ENCODE results near the gene CALHM6.

CALHM6 gene

GRCh38 chr6:116461331-116461931 lies at the start of gene CALHM6:
Gene CALHM6, plus strand, starts transcription at chr6:116461375. Its CDS starts 555 bp downstream, at chr6:116461930.
- DNase-seq (ENCODE audit: low spot score) = no peak

GRCh38 chr6:116412270-116412669 lies 48.9 kb upstream of the CALHM6 start:
- peak; percentile 60 for DNase-seq (ENCODE audit: low spot score)

GRCh38 chr6:116413357-116413756 lies 47.8 kb upstream of the CALHM6 start:
- DNase-seq (ENCODE audit: low spot score) = no peak

- DNase-seq (ENCODE audit: low spot score) = no peak
Observed at GRCh38 chr6:116417661-116418060, 43.5 kb upstream of the CALHM6 start.

- DNase-seq (ENCODE audit: low spot score) = no peak
Observed at GRCh38 chr6:116419069-116419786, 41.9 kb upstream of the CALHM6 start.

- no peak for DNase-seq (ENCODE audit: low spot score)
Observed at GRCh38 chr6:116420341-116420740, 40.8 kb upstream of the CALHM6 start.

- no peak for DNase-seq (ENCODE audit: low spot score)
Observed at GRCh38 chr6:116422238-116422637, 38.9 kb upstream of the CALHM6 start.

GRCh38 chr6:116424001-116424400 lies 37.2 kb upstream of the CALHM6 start:
- peak; percentile 57 for DNase-seq (ENCODE audit: low spot score)

- no peak for DNase-seq (ENCODE audit: low spot score)
Observed at GRCh38 chr6:116426551-116426950, 34.6 kb upstream of the CALHM6 start.

- DNase-seq (ENCODE audit: low spot score) = no peak
Observed at GRCh38 chr6:116429111-116429510, 32.1 kb upstream of the CALHM6 start.

- no peak for DNase-seq (ENCODE audit: low spot score)
Observed at GRCh38 chr6:116430860-116431259, 30.3 kb upstream of the CALHM6 start.

- no peak for DNase-seq (ENCODE audit: low spot score)
Observed at GRCh38 chr6:116431964-116432595, 29.1 kb upstream of the CALHM6 start.

GRCh38 chr6:116433206-116433712 lies 27.9 kb upstream of the CALHM6 start:
- DNase-seq (ENCODE audit: low spot score) = no peak

GRCh38 chr6:116434056-116434725 lies 27.0 kb upstream of the CALHM6 start:
- DNase-seq (ENCODE audit: low spot score) = no peak

- DNase-seq (ENCODE audit: low spot score) = no peak
Observed at GRCh38 chr6:116436586-116436985, 24.6 kb upstream of the CALHM6 start.

- no peak for DNase-seq (ENCODE audit: low spot score)
Observed at GRCh38 chr6:116437656-116438055, 23.5 kb upstream of the CALHM6 start.

GRCh38 chr6:116438590-116439448 lies 22.4 kb upstream of the CALHM6 start:
- DNase-seq (ENCODE audit: low spot score) = no peak

- DNase-seq (ENCODE audit: low spot score) = no peak
Observed at GRCh38 chr6:116439522-116440051, 21.6 kb upstream of the CALHM6 start.

GRCh38 chr6:116443105-116443504 lies 18.1 kb upstream of the CALHM6 start:
- DNase-seq (ENCODE audit: low spot score) = no peak

- peak; percentile 42 for DNase-seq (ENCODE audit: low spot score)
Observed at GRCh38 chr6:116444092-116444491, 17.1 kb upstream of the CALHM6 start.

- DNase-seq (ENCODE audit: low spot score) = no peak
Observed at GRCh38 chr6:116444575-116444974, 16.6 kb upstream of the CALHM6 start.
